Loucy (cell line): ENCODE results near the gene MAP3K6.

ENCODE experiments used
- H2AFZ ChIP-seq: fragments of 200-600 bp; sonication (generic); 2 replicates; pipeline ENCODE4 v1.6.0; 2016; ENCODE audit warnings: antibody characterized with exemption, mild to moderate bottlenecking, low read length, moderate library complexity
- H3F3A ChIP-seq: fragments of 200-600 bp; 2 replicates; pipeline ENCODE4 v1.6.0; 2016; ENCODE audit warnings: antibody characterized with exemption, low read depth, mild to moderate bottlenecking
- H3K27me3 ChIP-seq: fragments of 200-600 bp; sonication (generic); 2 replicates; pipeline ENCODE4 v1.6.1; 2014; ENCODE audit warnings: low read length, mild to moderate bottlenecking; ENCODE audit not compliant: insufficient read depth, poor library complexity, severe bottlenecking
- H3K36me3 ChIP-seq: fragments of 200-600 bp; sonication (generic); 2 replicates; pipeline ENCODE4 v1.6.1; 2016; ENCODE audit warnings: low read length; ENCODE audit not compliant: insufficient read depth
- H3K4me1 ChIP-seq: fragments of 200-600 bp; sonication (generic); 2 replicates; pipeline ENCODE4 v1.5.1; 2014; ENCODE audit warnings: low read length, mild to moderate bottlenecking; ENCODE audit not compliant: insufficient read depth, poor library complexity, severe bottlenecking
- H3K4me2 ChIP-seq: fragments of 200-600 bp; sonication (generic); 2 replicates; pipeline ENCODE4 v1.6.0; 2014; ENCODE audit warnings: antibody characterized with exemption, low read length, low read depth, mild to moderate bottlenecking; ENCODE audit not compliant: poor library complexity, severe bottlenecking
- H3K4me3 ChIP-seq: fragments of 200-600 bp; sonication (generic); 2 replicates; pipeline ENCODE4 v1.5.1; 2014; ENCODE audit warnings: low read length, mild to moderate bottlenecking, mixed read lengths; ENCODE audit not compliant: poor library complexity, severe bottlenecking
- H3K79me2 ChIP-seq: fragments of 200-600 bp; sonication (generic); 2 replicates; pipeline ENCODE4 v1.6.1; 2014; ENCODE audit warnings: low read length; ENCODE audit not compliant: insufficient read depth
- H3K9ac ChIP-seq: fragments of 200-600 bp; sonication (generic); 2 replicates; pipeline ENCODE4 v1.6.0; 2014; ENCODE audit warnings: mild to moderate bottlenecking, low read depth, low read length, moderate library complexity; ENCODE audit not compliant: poor library complexity, severe bottlenecking
- H3K9me2 ChIP-seq: fragments of 200-600 bp; sonication (generic); replicated peaks from 2 replicates; pipeline ENCODE4 v1.6.1; 2016; ENCODE audit warnings: low read depth, low read length, mixed read lengths
- H3K9me3 ChIP-seq: fragments of 200-600 bp; sonication (generic); 2 replicates; pipeline ENCODE4 v1.6.1; 2014; ENCODE audit warnings: mild to moderate bottlenecking, antibody characterized with exemption, low read length, low read depth; ENCODE audit not compliant: insufficient read depth
- H4K20me1 ChIP-seq: fragments of 200-600 bp; sonication (generic); 2 replicates; pipeline ENCODE4 v1.6.0; 2014; ENCODE audit warnings: antibody characterized with exemption, low read length, mild to moderate bottlenecking; ENCODE audit not compliant: insufficient read depth, poor library complexity, severe bottlenecking
- CTCF ChIP-seq: fragments of 200-600 bp; sonication (generic); conservative IDR thresholded peaks from 2 replicates; pipeline ENCODE4 v1.5.1; 2014; ENCODE audit warnings: mild to moderate bottlenecking, antibody characterized with exemption, low read length
- EZH2phosphoT487 ChIP-seq: fragments of 200-600 bp; IDR thresholded peaks from 2 replicates; pipeline ENCODE4 v1.6.1; 2018; ENCODE audit warnings: antibody characterized with exemption, mild to moderate bottlenecking, moderate library complexity, borderline replicate concordance

Gene MAP3K6

DNA sequence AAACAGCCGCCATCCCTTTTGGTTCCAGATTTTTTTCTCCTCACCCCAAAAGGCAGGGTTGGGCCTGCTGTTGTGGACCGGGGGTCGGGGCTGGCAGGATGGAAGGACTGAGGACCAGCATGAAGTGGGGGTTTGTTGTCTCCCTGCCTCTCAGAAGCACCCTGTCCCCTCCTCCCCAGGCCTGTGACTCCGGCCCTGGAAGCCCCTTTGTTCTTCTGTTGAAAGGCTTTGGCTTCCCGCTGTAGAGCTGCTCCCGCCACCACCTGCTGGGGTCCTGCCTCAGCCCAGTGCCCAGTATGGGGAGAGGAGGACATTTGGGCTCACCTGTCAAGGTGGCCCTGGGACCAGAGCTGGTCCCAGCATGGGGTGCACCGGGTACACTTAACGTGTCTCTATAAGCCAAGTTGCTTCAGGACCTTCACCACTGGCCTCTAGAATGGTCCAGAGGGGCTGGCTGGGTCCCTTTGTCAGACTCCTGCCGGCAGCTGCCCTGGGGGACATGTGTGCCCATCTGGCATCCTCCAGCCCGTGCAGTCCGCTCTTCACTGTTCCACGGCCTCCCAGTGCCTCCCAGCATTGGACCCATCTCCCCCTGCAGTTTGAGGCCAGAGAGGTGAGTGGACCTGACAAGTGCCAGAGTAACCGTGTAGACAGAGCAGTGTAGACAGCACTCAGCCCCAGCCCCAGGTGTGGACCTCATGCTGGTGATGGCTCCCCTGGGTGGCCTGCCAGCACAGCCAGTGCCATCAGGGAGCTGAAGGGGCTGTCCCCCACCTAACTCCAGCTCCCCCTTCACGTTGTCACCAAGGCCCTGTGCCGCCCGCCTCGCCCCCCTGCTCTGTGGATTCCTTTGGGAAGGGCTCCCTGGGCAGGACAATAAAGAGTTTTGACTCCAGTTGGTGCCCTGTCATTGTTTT is 31.0 kb downstream of the MAP3K6 start:
- TF ChIP-seq EZH2phosphoT487 (no peak), CTCF (no peak)
- H3K4me2 ChIP-seq, result no peak overlapping the region
- H3K9ac ChIP-seq, result no peak overlapping the region
- no peak overlapping the region for H2AFZ ChIP-seq
- H4K20me1 ChIP-seq, result no peaks in the 10 kb centered on the region
- H3K79me2 ChIP-seq, result peaks cover 2% of the 10 kb centered on the region; the same call in 1 of the 2 replicates
- no peaks in the 10 kb centered on the region for H3K27me3 ChIP-seq
- no peaks in the 10 kb centered on the region for H3K9me3 ChIP-seq
- H3K4me3 ChIP-seq, result no peak overlapping the region
- H3K36me3 ChIP-seq, result peaks cover 54% of the 10 kb centered on the region; the same call in 1 of the 2 replicates
- H3K9me2 ChIP-seq, result no peaks in the 10 kb centered on the region
- H3K4me1 ChIP-seq, result peaks cover 2% of the 10 kb centered on the region
- H3F3A ChIP-seq, result no peaks in the 10 kb centered on the region

DNA sequence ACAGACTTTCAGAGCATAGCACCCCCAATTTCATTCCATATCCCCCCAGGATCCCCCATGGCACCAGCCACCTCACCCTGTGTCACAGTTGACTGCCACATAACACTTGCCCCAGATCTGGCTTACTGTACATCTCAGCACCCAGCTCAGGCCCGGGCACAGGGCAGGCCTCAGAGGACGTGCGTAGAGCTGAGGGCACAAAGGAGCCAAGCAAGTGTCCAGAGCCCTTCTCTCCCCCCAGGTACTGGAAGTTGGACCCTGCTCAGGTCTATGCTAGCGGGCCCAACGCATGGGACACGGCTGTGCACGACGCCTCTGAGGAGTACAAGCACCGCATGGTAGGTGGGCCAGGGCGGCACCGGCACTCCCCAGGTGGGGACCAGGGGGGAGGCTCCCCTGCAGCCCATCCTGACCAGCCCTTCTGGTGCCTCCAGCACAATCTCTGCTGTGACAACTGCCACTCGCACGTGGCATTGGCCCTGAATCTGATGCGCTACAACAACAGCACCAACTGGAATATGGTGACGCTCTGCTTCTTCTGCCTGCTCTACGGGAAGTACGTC is 33.0 kb downstream of the MAP3K6 start:
- Histone ChIP-seq H3K4me3 (no peak overlapping the region), H3K9me2 (no peaks in the 10 kb centered on the region), H3K4me2 (no peak overlapping the region), H3K4me1 (peaks cover 5% of the 10 kb centered on the region), H3K36me3 (peaks cover 54% of the 10 kb centered on the region; the same call in 1 of the 2 replicates), H3F3A (no peaks in the 10 kb centered on the region), H2AFZ (no peak overlapping the region), H3K27me3 (no peaks in the 10 kb centered on the region), H3K79me2 (peaks cover 17% of the 10 kb centered on the region; the same call in 1 of the 2 replicates), H3K9ac (no peak overlapping the region), H3K9me3 (no peaks in the 10 kb centered on the region), H4K20me1 (peaks cover 3% of the 10 kb centered on the region)
- TF ChIP-seq EZH2phosphoT487, result no peak
- no peak for TF ChIP-seq CTCF

DNA sequence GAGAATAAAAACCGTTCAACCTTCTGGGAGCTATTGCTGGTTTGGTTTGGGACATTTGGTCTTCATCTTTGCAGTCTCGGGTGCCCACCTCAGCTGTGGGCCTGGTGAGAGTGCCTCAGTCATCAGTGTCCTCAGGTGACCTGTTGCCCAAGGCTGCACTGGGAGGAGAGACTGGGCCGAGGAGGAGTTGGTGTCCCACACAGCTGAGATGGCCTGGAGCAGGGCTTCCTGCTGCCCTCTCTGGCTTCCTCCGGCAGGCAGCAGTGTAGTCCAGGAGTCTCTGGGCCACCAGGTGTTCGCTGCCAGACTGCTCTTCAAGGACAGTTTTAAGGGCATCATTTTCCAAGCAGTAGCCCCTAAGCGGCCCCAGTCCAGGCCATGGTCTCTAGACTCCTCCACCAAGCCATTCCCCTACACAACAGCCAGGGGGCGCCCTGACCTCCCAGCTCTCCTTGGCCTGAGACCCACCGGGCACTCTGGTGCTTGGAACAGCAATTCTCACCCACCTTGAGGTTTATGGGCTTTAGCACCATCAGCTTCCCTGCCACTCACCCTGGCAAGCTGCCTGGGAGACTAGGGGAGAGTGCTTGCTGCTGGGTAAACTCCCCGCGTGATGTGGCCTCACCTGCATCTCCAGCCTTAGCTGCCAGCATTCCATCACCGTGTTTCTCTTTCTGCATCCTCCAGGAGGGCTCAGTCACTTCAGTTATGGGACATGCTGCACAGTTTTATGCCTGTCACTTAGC is 34.1 kb downstream of the MAP3K6 start:
- peaks cover 54% of the 10 kb centered on the region; the same call in 1 of the 2 replicates for H3K36me3 ChIP-seq
- H3K4me3 ChIP-seq, result no peak overlapping the region
- H3F3A ChIP-seq, result no peaks in the 10 kb centered on the region
- no peaks in the 10 kb centered on the region for H3K9me2 ChIP-seq
- no peak overlapping the region for H2AFZ ChIP-seq
- H3K9ac ChIP-seq, result no peak overlapping the region
- H3K79me2 ChIP-seq, result peaks cover 28% of the 10 kb centered on the region
- TF ChIP-seq CTCF (peak; percentile 88), EZH2phosphoT487 (no peak)
- H3K4me1 ChIP-seq, result peaks cover 15% of the 10 kb centered on the region
- peaks cover 9% of the 10 kb centered on the region for H4K20me1 ChIP-seq
- H3K4me2 ChIP-seq, result no peak overlapping the region
- H3K27me3 ChIP-seq, result no peaks in the 10 kb centered on the region
- no peaks in the 10 kb centered on the region for H3K9me3 ChIP-seq
